Heart left ventricle (tissue), 16 donors: ENCODE measurements around the gene NOL4. TPM values are rescaled to one million over a fixed set of nuclear protein-coding genes. Genes with fewer than 3 reads are reported as not detected.

ENCODE experiments used
- ATAC-seq, 4 donors: fragments of 200-7000 bp; cut with Tn5 transposase; one replicate each; pipeline ENCODE4 v1.9.1; 2020 to 2022; ENCODE audit warnings: moderate library complexity in 4 of 4, mild to moderate bottlenecking in 3 of 4, moderate number of reproducible peaks in 1 of 4
- DNase-seq, 5 donors: peaks; one replicate each; pipeline ENCODE4 v3.0.0-alpha.2; 2020
- H3K27ac ChIP-seq, 12 donors: fragments of 200-600 bp; sonication (generic) in 4 of 12; one replicate each; pipeline versions ENCODE4 v1.5.0 to v1.8.0; 2016 to 2022; ENCODE audit warnings: mild to moderate bottlenecking in 2 of 12
- H3K27me3 ChIP-seq, 9 donors: fragments of 200-600 bp; sonication (generic) in 2 of 9; one replicate each; pipeline versions ENCODE4 v1.5.1 to v1.8.0; 2016 to 2022; ENCODE audit warnings: mild to moderate bottlenecking in 3 of 9
- H3K36me3 ChIP-seq, 9 donors: fragments of 200-600 bp; sonication (generic) in 2 of 9; one replicate each; pipeline versions ENCODE4 v1.5.0 to v1.8.0; 2018 to 2022; ENCODE audit warnings: mild to moderate bottlenecking in 2 of 9
- H3K4me1 ChIP-seq, 12 donors: fragments of 200-600 bp; sonication (generic) in 4 of 12; one replicate each; pipeline versions ENCODE4 v1.5.0 to v1.8.0; 2016 to 2022; ENCODE audit warnings: mild to moderate bottlenecking in 3 of 12
- H3K4me3 ChIP-seq, 12 donors: fragments of 200-600 bp; sonication (generic) in 4 of 12; one replicate each; pipeline versions ENCODE4 v1.5.0 to v1.8.0; 2017 to 2022; ENCODE audit warnings: mild to moderate bottlenecking in 9 of 12, moderate library complexity in 4 of 12
- H3K9me3 ChIP-seq, 12 donors: fragments of 200-600 bp; sonication (generic) in 4 of 12; one replicate each; pipeline versions ENCODE4 v1.5.0 to v1.8.0; 2016 to 2022; ENCODE audit warnings: mild to moderate bottlenecking in 1 of 12
- CTCF ChIP-seq, 12 donors: fragments of 200-600 bp; sonication (generic) in 4 of 12; IDR thresholded peaks; one replicate each; pipeline versions ENCODE4 v1.5.0 to v1.8.0; 2018 to 2022; ENCODE audit warnings: antibody characterized with exemption in 12 of 12, mild to moderate bottlenecking in 5 of 12
- POLR2A ChIP-seq, 2 donors: fragments of 450-650 bp; IDR thresholded peaks; one replicate each; pipeline ENCODE4 v1.6.1; 2017; ENCODE audit warnings: antibody characterized with exemption in 2 of 2, mild to moderate bottlenecking in 2 of 2, moderate library complexity in 2 of 2
- WGBS, 4 donors: extraction: QIAGEN DNeasy Blood & Tissue Kit in 2 of 4; methylation state at CpG; one replicate each; pipeline versions ENCODE4 v1.1.5 to v1.1.7; 2013 to 2018; 5-methylcytosine and 5-hydroxymethylcytosine counted together
- intact Hi-C, 10 donors: fragments of 100-400 bp; cut with DNase I; formaldehyde crosslinking; loops; one replicate each; pipeline versions ENCODE4 v1.11.1 to v1.14.2; 2022
- polyA plus RNA-seq, 2 donors: library from polyadenylated mRNA; stranded (reverse); fragments of 200-250 nt; gene quantifications; one replicate each; pipeline ENCODE4 v1.2.3, GENCODE V29; 2013
- total RNA-seq, 9 donors: library from RNA; depleted of rRNA in 2 of 9; stranded (reverse); fragments of >200 nt in 2 of 9; fragmentation: NEBNext Ultra II Directional in 3 of 9; extraction: Animal tissue kit (Norgen Biotek cat#: 25700) in 3 of 9; gene quantifications; one replicate each; pipeline versions ENCODE4 v1.1.0 to v1.2.4, GENCODE V29; 2016 to 2023
- donor health status: ischemic (EF 13 %, LVEDD 7.1; RV severe dilation, severe dysfunction).
- donor health status: healthy with polysubstance abuse.
- donor health status: DM: no; HTN: yes; CAD: no.
- donor health status: DM: no; HTN: no; CAD: no.
- donor health status: ischemic (EF 25% LVEDD 6.9; RV normal size, moderate dysfunction).
- donor health status: ischemic (EF 25% LVEDD 5.7; RV mildly dilated, moderate dysfunction).
- donor health status: healthy.
- donor health status: DM: yes; HTN: yes; CAD: no.
- donor health status: ischemic (EF 35%, LVEDD 5.7; RV mildly dilated, moderate dysfunction).
- donor health status: nonischemic (EF 11% LVEDD 7.7; RV severe dilation, severe dysfunction).
- donor health status: DM: yes; HTN: yes; CAD: no.
- donor health status: PGD.
- donor health status: ischemic (EF 29% LVEDD 5.4; RV normal size, mild dysfunction).
- donor health status: nonischemic (EF 23%, LVEDD 6.1; RV moderate dilation, normal function).

The NOL4 gene
- total and polyA plus RNA-seq, 11 donors: 0.06 to 1.0 (median 0.12) TPM; not detected in 6

GRCh38 chr18:34222307-34223163 is 2.2 kb downstream of the NOL4 start:
- TF ChIP-seq CTCF (IDR thresholded peaks at IDR 0.05) (no peak), POLR2A (IDR thresholded peaks at IDR 0.05) (no peak)
- Histone ChIP-seq H3K36me3 (no peaks in the 10 kb centered on the region), H3K27ac (peak overlapping the region in 1 of 12 donors; percentile 62), H3K4me1 (peaks cover 0 to 35% (median 13%) of the 10 kb centered on the region in 12 donors), H3K9me3 (no peaks in the 10 kb centered on the region), H3K4me3 (peak overlapping the region; percentile 24 to 59 (median 50)), H3K27me3 (peaks cover 12 to 75% (median 51%) of the 10 kb centered on the region in 9 donors)
- peak in 4 of 5 donors; percentile 12 to 73 (median 40) for DNase-seq
- ATAC-seq: peak in 3 of 4 donors; percentile 49 to 64 (median 50)
- 0 to 1% (median 1%) methylated on average over 49 to 68 of the region's 68 CpGs for WGBS, 4 donors
- intact Hi-C loops: no loop called here

- Histone ChIP-seq H3K4me1 (peaks cover 0 to 35% (median 13%) of the 10 kb centered on the region in 12 donors), H3K4me3 (peak overlapping the region in 10 of 12 donors; percentile 24 to 59 (median 51)), H3K9me3 (no peaks in the 10 kb centered on the region), H3K36me3 (no peaks in the 10 kb centered on the region), H3K27me3 (peaks cover 12 to 72% (median 48%) of the 10 kb centered on the region in 9 donors), H3K27ac (peak overlapping the region in 1 of 12 donors; percentile 62)
- intact Hi-C loops: no loop called here
- WGBS, 4 donors: 1 to 3% (median 1%) methylated on average over 11 of the region's 11 CpGs
- ATAC-seq (peak in 1 of 4 donors; percentile 26), DNase-seq (no peak)
- TF ChIP-seq CTCF (IDR thresholded peaks at IDR 0.05): no peak
- no peak for TF ChIP-seq POLR2A (IDR thresholded peaks at IDR 0.05)
Measured at GRCh38 chr18:34221971-34222306, 2.8 kb downstream of the NOL4 start.

GRCh38 chr18:34220081-34220815 is 4.5 kb downstream of the NOL4 start:
- TF ChIP-seq CTCF (IDR thresholded peaks at IDR 0.05): no peak
- no peak for TF ChIP-seq POLR2A (IDR thresholded peaks at IDR 0.05)
- DNase-seq (no peak), ATAC-seq (no peak)
- no peaks in the 10 kb centered on the region for H3K36me3 ChIP-seq
- H3K4me3 ChIP-seq: no peak overlapping the region
- H3K27ac ChIP-seq: no peak overlapping the region
- WGBS, 4 donors: 60 to 68% (median 65%) methylated on average over 6 of the region's 6 CpGs
- H3K9me3 ChIP-seq: no peaks in the 10 kb centered on the region
- H3K4me1 ChIP-seq: peaks cover 0 to 35% (median 13%) of the 10 kb centered on the region in 12 donors
- H3K27me3 ChIP-seq: peaks cover 10 to 56% (median 37%) of the 10 kb centered on the region in 9 donors
- intact Hi-C loops: no loop called here

- H3K9me3 ChIP-seq: no peaks in the 10 kb centered on the region
- no peak overlapping the region for H3K4me3 ChIP-seq
- DNase-seq (no peak), ATAC-seq (no peak)
- TF ChIP-seq POLR2A (IDR thresholded peaks at IDR 0.05) (no peak), CTCF (IDR thresholded peaks at IDR 0.05) (no peak)
- H3K36me3 ChIP-seq: no peaks in the 10 kb centered on the region
- H3K4me1 ChIP-seq: peaks cover 0 to 30% (median 13%) of the 10 kb centered on the region in 12 donors
- 88 to 91% (median 90%) methylated on average over 10 of the region's 10 CpGs for WGBS, 4 donors
- intact Hi-C loops: no loop called here
- peaks cover 7 to 50% (median 31%) of the 10 kb centered on the region in 9 donors for H3K27me3 ChIP-seq
- no peak overlapping the region for H3K27ac ChIP-seq
Measured at GRCh38 chr18:34219651-34220050, 5.1 kb downstream of the NOL4 start.
